ENCODE measurements around the gene SOX6. TPM values are rescaled to one million over a fixed set of nuclear protein-coding genes. Genes with fewer than 3 reads are reported as not detected.

Gene SOX6
- total and polyA plus RNA-seq, 2 of the 13 experiments (the other 11 are each of a cell fraction or from before 2014, with no cell fraction given) = 2.6 to 11.2 TPM

- Histone ChIP-seq H3K9me3 (ENCODE audit: low read length) (no peaks in the 10 kb centered on the region), H3K27ac (ENCODE audit: extremely low read length, insufficient read depth, low read length) (no peak overlapping the region), H2AFZ (ENCODE audit: low read length) (no peak overlapping the region), H3K9ac (ENCODE audit: insufficient read depth, low read depth, low read length) (no peak overlapping the region), H3K4me1 (ENCODE audit: insufficient read depth, low read length) (no peaks in the 10 kb centered on the region), H3K4me3 (replicated peaks in 1 of 3; ENCODE audit: insufficient read depth in 1 of 3, low read depth in 2 of 3, low read length in 3 of 3) (no peak overlapping the region), H3K36me3 (replicated peaks in 1 of 2; ENCODE audit: control insufficient read depth in 1 of 2, insufficient read depth in 2 of 2, low read length in 2 of 2) (no peaks in the 10 kb centered on the region), H3K27me3 (ENCODE audit: control insufficient read depth in 1 of 2, insufficient read depth in 2 of 2, low read length in 2 of 2) (no peaks in the 10 kb centered on the region; a peak in 1 of 5 replicates), H4K20me1 (ENCODE audit: insufficient read depth, low read length) (no peaks in the 10 kb centered on the region), H3K79me2 (ENCODE audit: insufficient read depth, low read length) (no peaks in the 10 kb centered on the region), H3K4me2 (ENCODE audit: low read depth, low read length) (no peak overlapping the region)
- CTCF ChIA-PET (ENCODE audit: low intra/inter-chr PET ratio, low total read pairs) = no interaction called here
- no peak for DNase-seq (ENCODE audit: low spot score)
- POLR2A ChIA-PET = no interaction called here
- ATAC-seq = no peak
- TF ChIP-seq HHEX (CRISPR knock-in tag; IDR thresholded peaks at IDR 0.05) (no peak), BCL6 (CRISPR knock-in tag; IDR thresholded peaks at IDR 0.05) (no peak), ZNF713 (CRISPR knock-in tag; IDR thresholded peaks at IDR 0.05) (no peak), RELA (CRISPR knock-in tag; IDR thresholded peaks at IDR 0.05) (no peak), DR1 (CRISPR knock-in tag; IDR thresholded peaks at IDR 0.05) (no peak), ZEB1 (IDR thresholded peaks at IDR 0.05; ENCODE audit: insufficient replicate concordance, low read depth) (no peak), HOMEZ (CRISPR knock-in tag; IDR thresholded peaks at IDR 0.05; ENCODE audit: low read depth) (no peak), ZNF430 (CRISPR knock-in tag; IDR thresholded peaks at IDR 0.05) (no peak), RBAK (CRISPR knock-in tag; IDR thresholded peaks at IDR 0.05) (no peak), RAD21 (CRISPR knock-in tag; IDR thresholded peaks at IDR 0.05) (no peak), RARA (CRISPR knock-in tag; IDR thresholded peaks at IDR 0.05) (no peak)
- TF ChIP-seq, protein P1, sequence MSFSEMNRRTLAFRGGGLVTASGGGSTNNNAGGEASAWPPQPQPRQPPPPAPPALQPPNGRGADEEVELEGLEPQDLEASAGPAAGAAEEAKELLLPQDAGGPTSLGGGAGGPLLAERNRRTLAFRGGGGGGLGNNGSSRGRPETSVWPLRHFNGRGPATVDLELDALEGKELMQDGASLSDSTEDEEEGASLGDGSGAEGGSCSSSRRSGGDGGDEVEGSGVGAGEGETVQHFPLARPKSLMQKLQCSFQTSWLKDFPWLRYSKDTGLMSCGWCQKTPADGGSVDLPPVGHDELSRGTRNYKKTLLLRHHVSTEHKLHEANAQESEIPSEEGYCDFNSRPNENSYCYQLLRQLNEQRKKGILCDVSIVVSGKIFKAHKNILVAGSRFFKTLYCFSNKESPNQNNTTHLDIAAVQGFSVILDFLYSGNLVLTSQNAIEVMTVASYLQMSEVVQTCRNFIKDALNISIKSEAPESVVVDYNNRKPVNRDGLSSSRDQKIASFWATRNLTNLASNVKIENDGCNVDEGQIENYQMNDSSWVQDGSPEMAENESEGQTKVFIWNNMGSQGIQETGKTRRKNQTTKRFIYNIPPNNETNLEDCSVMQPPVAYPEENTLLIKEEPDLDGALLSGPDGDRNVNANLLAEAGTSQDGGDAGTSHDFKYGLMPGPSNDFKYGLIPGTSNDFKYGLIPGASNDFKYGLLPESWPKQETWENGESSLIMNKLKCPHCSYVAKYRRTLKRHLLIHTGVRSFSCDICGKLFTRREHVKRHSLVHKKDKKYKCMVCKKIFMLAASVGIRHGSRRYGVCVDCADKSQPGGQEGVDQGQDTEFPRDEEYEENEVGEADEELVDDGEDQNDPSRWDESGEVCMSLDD (CRISPR knock-in tag; IDR thresholded peaks at IDR 0.05; ENCODE audit: borderline replicate concordance) = no peak
- TF ChIP-seq, protein P2, sequence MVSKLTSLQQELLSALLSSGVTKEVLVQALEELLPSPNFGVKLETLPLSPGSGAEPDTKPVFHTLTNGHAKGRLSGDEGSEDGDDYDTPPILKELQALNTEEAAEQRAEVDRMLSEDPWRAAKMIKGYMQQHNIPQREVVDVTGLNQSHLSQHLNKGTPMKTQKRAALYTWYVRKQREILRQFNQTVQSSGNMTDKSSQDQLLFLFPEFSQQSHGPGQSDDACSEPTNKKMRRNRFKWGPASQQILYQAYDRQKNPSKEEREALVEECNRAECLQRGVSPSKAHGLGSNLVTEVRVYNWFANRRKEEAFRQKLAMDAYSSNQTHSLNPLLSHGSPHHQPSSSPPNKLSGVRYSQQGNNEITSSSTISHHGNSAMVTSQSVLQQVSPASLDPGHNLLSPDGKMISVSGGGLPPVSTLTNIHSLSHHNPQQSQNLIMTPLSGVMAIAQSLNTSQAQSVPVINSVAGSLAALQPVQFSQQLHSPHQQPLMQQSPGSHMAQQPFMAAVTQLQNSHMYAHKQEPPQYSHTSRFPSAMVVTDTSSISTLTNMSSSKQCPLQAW (CRISPR knock-in tag; IDR thresholded peaks at IDR 0.05) = no peak
- TF ChIP-seq, protein P3, sequence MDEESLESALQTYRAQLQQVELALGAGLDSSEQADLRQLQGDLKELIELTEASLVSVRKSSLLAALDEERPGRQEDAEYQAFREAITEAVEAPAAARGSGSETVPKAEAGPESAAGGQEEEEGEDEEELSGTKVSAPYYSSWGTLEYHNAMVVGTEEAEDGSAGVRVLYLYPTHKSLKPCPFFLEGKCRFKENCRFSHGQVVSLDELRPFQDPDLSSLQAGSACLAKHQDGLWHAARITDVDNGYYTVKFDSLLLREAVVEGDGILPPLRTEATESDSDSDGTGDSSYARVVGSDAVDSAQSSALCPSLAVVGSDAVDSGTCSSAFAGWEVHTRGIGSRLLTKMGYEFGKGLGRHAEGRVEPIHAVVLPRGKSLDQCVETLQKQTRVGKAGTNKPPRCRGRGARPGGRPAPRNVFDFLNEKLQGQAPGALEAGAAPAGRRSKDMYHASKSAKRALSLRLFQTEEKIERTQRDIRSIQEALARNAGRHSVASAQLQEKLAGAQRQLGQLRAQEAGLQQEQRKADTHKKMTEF (CRISPR knock-in tag; IDR thresholded peaks at IDR 0.05) = no peak
- 68% methylated on average over 5 of the region's 5 CpGs for whole genome bisulfite sequencing (ENCODE audit: low lambda C conversion rate)
- BruUV-seq (replicated peaks) = no TSS peak
- intact Hi-C loops (cut with micrococcal nuclease; ENCODE audit: unreplicated experiment) (no loop called here), in situ Hi-C loops (cut with HindIII; ENCODE audit: extremely low pct_ligation_motif_present, low pct_unique_long_range_greater_than_20kb) (no loop called here)
- no peak for FAIRE-seq
Observed at GRCh38 chr11:16280256-16280682, 76.1 kb downstream of the SOX6 start.
